AG20443 (cell line): Measurements from ENCODE around the gene KMO.

Experiments used
- DNase-seq: peaks from one replicate; pipeline ENCODE4 v3.0.0; 2012; ENCODE audit warnings: low spot score, mixed read lengths

Gene KMO

DNA sequence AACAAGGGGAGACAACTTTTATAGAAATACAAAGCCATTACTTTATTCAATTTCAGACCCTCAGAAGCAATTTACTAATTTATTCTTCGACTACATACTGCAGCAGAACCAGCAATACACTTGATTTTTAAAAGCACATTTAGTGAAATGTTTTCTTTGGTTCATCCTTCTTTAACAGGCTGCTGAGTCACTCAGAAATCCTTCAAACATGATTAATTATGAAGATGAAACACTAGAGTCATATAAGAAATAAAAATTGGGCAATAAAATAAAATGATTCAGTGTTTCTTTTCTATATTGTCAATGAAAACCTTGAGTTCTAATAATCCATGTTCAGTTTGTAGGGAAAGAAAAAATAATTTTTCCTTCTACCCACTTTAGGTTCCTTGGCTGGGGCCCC, 61.0 kb downstream of the KMO start:
- peak; percentile 3 for DNase-seq

GRCh38 chr1:241596633-241597032, 64.5 kb downstream of the KMO start:
- DNase-seq: no peak

GRCh38 chr1:241598249-241598648, 66.1 kb downstream of the KMO start:
- DNase-seq: no peak

DNA sequence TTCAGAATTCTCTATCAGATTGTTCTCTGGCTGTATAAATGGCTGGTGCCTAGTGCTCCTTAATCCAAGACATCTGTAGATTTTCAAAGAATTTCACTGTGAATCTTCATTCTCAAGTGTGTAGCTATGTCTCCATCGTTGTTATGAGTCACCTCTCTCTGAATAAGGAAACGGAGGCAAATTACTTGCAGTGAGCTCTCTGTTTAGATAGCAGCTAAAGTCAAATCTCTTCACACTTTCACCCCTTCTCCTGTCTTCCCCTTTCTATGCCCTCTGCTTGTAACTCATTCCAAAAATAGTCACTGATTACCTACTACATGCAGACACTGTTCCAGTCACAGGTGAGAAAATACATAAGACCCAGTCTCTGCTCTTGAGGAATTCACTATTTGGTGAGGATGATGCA, 68.3 kb downstream of the KMO start:
- peak; percentile 38 for DNase-seq

GRCh38 chr1:241603731-241604245, 71.6 kb downstream of the KMO start:
- DNase-seq: peak; percentile 34

GRCh38 chr1:241605146-241605805, 73.1 kb downstream of the KMO start:
- DNase-seq: no peak

GRCh38 chr1:241606544-241606943, 74.4 kb downstream of the KMO start:
- no peak for DNase-seq

DNA sequence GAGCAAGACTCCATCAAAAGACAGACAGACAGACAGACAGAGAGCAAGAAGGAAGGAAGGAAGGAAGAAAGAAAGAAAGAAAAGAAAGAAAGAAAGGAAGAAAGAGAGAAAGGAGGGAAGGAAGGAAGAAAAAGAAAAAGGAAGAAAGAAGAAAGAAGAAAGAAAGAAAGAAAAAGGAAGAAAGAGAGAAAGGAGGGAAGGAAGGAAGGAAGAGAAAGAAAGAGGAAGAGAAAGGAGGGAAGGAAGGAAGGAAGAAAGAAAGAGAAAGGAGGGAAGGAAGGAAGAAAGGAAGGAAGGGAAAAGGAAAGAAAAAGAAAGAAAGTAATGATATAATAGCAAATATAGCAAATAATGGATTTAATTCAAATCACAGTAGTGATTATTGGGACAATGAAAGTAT, 75.3 kb downstream of the KMO start:
- DNase-seq: no peak

GRCh38 chr1:241608379-241609033, 76.3 kb downstream of the KMO start:
- DNase-seq: no peak

GRCh38 chr1:241610056-241610815, 78.1 kb downstream of the KMO start:
- DNase-seq: no peak

- DNase-seq: peak; percentile 41
These were observed 78.9 kb downstream of the KMO start for GRCh38 chr1:241611063-241611462.

DNA sequence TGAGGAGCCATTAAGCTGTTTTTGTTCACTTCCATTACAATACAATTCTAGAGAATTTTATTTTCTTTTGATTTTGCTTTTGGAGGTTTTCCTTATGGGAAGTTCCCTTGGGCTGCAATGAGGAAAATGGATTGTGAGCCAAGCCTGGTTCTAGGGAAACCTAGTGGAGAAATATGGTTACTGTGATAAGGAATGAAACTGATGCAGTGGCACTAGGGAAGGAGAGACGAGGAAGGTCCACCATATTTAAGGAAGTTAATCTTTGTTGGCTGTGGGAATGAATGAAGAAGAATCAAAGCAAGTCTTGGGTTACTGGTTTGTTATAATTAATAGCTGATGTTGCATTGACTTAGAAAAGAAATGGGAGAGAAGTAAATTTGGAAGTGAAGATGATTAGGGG, 79.6 kb downstream of the KMO start:
- DNase-seq: no peak

- DNase-seq: peak; percentile 68
These were observed 80.6 kb downstream of the KMO start for GRCh38 chr1:241612533-241613477.

DNA sequence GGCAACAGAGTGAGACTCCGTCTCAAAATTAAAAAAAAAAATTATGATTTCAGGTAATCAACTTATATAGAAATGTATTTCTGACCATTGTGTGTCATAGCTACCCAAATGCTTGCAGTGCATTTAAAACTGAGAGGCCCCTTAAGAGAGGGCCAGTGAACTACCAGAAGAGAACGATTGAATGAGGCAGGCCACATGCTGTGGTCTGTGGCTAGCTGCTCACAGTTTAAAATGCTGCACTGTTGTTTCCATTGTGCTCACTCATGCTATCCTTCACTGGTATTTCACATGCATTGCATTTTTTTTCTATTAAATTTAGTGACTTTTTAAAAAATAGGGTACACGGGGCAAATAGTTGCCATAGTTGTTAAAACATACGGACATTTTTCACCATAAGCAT, 82.0 kb downstream of the KMO start:
- no peak for DNase-seq

GRCh38 chr1:241614572-241614971, 82.4 kb downstream of the KMO start:
- DNase-seq: no peak

DNA sequence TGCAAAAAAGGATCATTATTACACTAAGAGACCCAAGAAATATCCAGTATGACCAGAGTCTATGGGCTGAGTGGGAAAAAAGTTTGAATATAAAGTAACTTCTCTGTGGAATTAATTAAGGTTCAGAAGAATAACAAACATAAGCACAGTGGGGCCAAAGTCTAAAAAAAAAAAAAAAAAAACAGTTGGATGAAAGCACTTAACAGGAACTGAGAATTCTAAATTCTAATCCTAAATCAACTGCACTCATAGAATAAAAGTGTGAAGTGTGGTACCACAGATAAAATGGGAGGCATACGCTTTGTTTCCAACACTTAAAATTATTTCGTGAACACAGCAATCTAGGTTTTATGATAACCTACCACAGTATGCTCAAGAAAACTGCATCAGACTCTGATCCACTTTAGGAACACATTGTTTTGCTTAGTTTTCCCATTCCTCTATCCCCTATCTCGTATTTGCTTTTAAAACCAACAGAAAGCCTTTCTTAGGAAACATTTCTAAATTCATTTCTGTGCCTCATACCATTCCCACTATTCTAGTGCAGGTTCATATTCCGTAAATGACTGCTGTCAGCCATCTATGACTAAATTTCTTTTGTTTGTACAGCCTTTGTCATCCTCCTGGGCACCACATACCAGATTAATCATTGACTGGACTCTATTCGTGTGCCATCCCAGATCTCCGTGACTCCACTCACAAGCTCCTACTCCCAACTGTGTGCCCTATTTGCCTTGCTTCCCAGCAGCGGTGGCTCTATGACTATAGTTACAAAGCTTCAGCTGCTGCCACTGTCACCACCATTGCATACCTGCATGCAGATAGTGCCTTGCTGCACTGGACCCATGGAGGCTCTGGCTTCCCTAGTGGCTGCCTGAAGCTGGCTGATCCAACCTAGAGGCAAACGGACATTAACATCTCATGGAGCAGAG, 83.1 kb downstream of the KMO start:
- no peak for DNase-seq

DNA sequence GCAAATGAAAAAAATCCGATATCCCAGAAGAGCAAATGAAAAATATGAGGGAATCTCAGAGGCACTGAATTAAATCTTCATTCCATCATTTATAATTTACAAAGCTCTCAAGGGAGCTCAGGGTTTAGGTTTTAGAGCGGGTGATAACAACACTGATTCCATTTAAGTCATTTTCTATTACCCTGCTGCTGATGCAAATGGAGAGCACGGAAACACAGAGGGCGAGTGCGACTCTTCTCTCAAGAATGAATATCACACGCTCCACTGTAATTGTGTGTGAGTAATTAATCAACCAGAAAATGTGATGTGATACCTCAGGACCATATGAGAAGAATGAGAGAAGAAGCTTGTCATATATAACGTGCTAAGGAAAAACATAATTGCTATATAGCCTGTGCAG, 85.2 kb downstream of the KMO start:
- DNase-seq: no peak

DNA sequence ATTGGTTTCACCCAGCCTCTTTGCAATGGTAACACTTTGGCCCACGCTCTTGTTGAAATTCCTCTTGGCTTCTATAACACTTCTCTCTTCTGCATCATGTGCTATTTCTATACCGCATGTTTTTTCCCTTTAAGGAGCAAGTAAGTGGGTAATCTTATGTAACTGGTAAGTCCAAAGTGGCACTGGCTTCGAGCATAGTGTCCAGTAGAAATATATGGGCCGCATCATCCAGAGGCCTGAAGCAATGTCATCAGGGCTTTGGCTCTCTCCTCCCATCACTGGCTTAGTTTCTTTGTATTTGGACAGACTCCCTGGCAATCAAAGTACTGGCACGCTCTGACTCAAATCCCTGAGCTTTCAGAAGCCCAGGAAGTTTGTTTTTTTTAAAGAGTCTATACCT, 90.5 kb downstream of the KMO start:
- DNase-seq: no peak

- DNase-seq: no peak
These were observed 92.8 kb downstream of the KMO start for GRCh38 chr1:241624935-241625334.

DNA sequence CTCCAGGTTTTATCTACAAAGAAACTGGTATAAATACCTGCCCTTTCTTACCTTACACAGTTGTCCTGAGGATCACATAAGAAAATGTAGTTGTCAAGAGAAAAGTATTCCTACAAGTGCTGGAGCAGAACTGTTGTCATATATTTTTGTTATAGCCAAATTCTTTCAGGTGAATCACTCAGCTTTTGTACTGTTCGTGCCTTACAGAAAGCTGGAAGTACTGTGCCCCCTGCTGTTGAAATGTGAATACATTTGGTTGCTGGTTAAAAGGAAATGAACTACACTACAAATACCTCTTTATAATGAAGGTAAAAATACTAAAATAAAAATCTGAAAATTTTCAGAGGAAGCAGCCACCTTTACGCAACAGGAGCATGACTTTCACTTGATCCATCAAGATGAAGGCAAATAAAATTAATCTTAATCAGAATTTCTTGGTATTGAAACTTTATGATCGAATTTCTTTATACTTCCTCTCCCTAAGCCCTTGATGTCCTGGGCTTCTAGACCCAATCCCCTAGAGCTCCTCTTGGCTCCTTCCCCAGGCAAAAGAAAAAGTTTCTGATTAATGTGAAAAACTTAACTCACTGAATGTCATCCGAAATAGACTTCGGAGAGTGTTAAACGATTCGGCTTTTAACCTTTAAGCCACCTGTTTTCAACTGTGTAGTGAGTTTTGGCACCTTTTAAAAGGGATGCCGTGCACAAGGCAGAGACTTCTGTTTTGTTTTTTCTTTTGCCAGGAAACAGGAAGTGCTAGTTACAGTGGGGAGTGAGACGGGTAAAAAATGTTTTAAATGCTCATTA, 95.5 kb downstream of the KMO start:
- peak; percentile 67 for DNase-seq
